H9 (cell line): ENCODE data around the gene ASCC1. TPM values are rescaled to one million over a fixed set of nuclear protein-coding genes. Genes with fewer than 3 reads are reported as not detected.

ENCODE experiments used
- DNase-seq: peaks from one replicate; pipeline ENCODE4 v3.0.0-alpha.2; 2017
- H2AFZ ChIP-seq: one replicate; pipeline ENCODE4 v1.6.1; 2013; ENCODE audit warnings: mild to moderate bottlenecking, low read length, control low read depth, moderate library complexity
- H2AK5ac ChIP-seq: 2 replicates; pipeline ENCODE4 v1.6.1; 2013; ENCODE audit warnings: low read length, control low read depth, mixed read lengths; ENCODE audit not compliant: insufficient read length
- H2BK120ac ChIP-seq: one replicate; pipeline ENCODE4 v1.6.1; 2013; ENCODE audit warnings: low read depth, mild to moderate bottlenecking, low read length, control low read depth, inconsistent platforms; ENCODE audit not compliant: poor library complexity, severe bottlenecking
- H2BK12ac ChIP-seq: 2 replicates; pipeline ENCODE4 v1.6.1; 2013; ENCODE audit warnings: low read length, control low read depth, mixed read lengths, low read depth; ENCODE audit not compliant: insufficient read length
- H2BK15ac ChIP-seq: 2 replicates; pipeline ENCODE4 v1.6.1; 2013; ENCODE audit warnings: low read depth, low read length, control low read depth
- H2BK20ac ChIP-seq: one replicate; pipeline ENCODE4 v1.6.1; 2013; ENCODE audit warnings: low read depth, mild to moderate bottlenecking, low read length, control low read depth, inconsistent platforms; ENCODE audit not compliant: poor library complexity, severe bottlenecking
- H2BK5ac ChIP-seq: 2 replicates; pipeline ENCODE4 v1.6.1; 2013; ENCODE audit warnings: low read length, control low read depth, mixed read lengths; ENCODE audit not compliant: insufficient read length
- H3K14ac ChIP-seq: 2 replicates; pipeline ENCODE4 v1.6.1; 2013; ENCODE audit warnings: low read length, control low read depth; ENCODE audit not compliant: insufficient read depth
- H3K18ac ChIP-seq: 2 replicates; pipeline ENCODE4 v1.6.1; 2013; ENCODE audit warnings: low read depth, mild to moderate bottlenecking, mixed read lengths, low read length, control low read depth; ENCODE audit not compliant: insufficient read length
- H3K23ac ChIP-seq: 2 replicates; pipeline ENCODE4 v1.6.1; 2013; ENCODE audit warnings: low read length, control low read depth, mixed read lengths, low read depth; ENCODE audit not compliant: insufficient read length
- H3K23me2 ChIP-seq: 2 replicates; pipeline ENCODE4 v1.6.1; 2013; ENCODE audit warnings: low read depth, mild to moderate bottlenecking, mixed read lengths, low read length, control low read depth; ENCODE audit not compliant: insufficient read length, poor library complexity, severe bottlenecking
- H3K27ac ChIP-seq: 2 replicates; pipeline ENCODE4 v1.5.1; 2013; ENCODE audit warnings: low read length, control low read depth, mixed read lengths, low read depth; ENCODE audit not compliant: insufficient read length
- H3K27me3 ChIP-seq: 2 replicates; pipeline ENCODE4 v1.6.1; 2013; ENCODE audit warnings: low read length, control low read depth, inconsistent platforms; ENCODE audit not compliant: insufficient read depth
- H3K4ac ChIP-seq: 2 replicates; pipeline ENCODE4 v1.6.1; 2013; ENCODE audit warnings: low read depth, mild to moderate bottlenecking, control low read depth, inconsistent platforms, low read length, moderate library complexity
- H3K4me1 ChIP-seq: 2 replicates; pipeline ENCODE4 v1.6.1; 2013; ENCODE audit warnings: low read length, control low read depth, inconsistent platforms; ENCODE audit not compliant: insufficient read depth
- H3K4me2 ChIP-seq: 2 replicates; pipeline ENCODE4 v1.6.1; 2013; ENCODE audit warnings: low read length, control low read depth, mixed read lengths; ENCODE audit not compliant: insufficient read length, insufficient read depth
- H3K56ac ChIP-seq: 2 replicates; pipeline ENCODE4 v1.6.1; 2013; ENCODE audit warnings: low read depth, mild to moderate bottlenecking, mixed read lengths, low read length, control low read depth; ENCODE audit not compliant: insufficient read length
- H3K79me1 ChIP-seq: 2 replicates; pipeline ENCODE4 v1.6.1; 2013; ENCODE audit warnings: low read depth, mild to moderate bottlenecking, moderate library complexity, low read length, control low read depth, inconsistent platforms; ENCODE audit not compliant: insufficient read depth, poor library complexity, severe bottlenecking
- H3K79me2 ChIP-seq: 2 replicates; pipeline ENCODE4 v1.6.1; 2013; ENCODE audit warnings: low read length, control low read depth, inconsistent platforms; ENCODE audit not compliant: insufficient read depth
- H3K9ac ChIP-seq: 2 replicates; pipeline ENCODE4 v1.6.1; 2013; ENCODE audit warnings: low read length, control low read depth, mixed read lengths; ENCODE audit not compliant: insufficient read length; ENCODE audit errors: extremely low read depth
- H3K9me3 ChIP-seq: one replicate; pipeline ENCODE4 v1.6.1; 2013; ENCODE audit warnings: low read depth, low read length, inconsistent platforms; ENCODE audit not compliant: control insufficient read depth
- H3T11ph ChIP-seq: one replicate; pipeline ENCODE4 v1.6.1; 2013; ENCODE audit warnings: mild to moderate bottlenecking, low read length, control low read depth, inconsistent platforms
- H4K20me1 ChIP-seq: one replicate; pipeline ENCODE4 v1.6.1; 2013; ENCODE audit not compliant: control insufficient read depth, insufficient read length, insufficient read depth
- H4K5ac ChIP-seq: 2 replicates; pipeline ENCODE4 v1.6.1; 2013; ENCODE audit warnings: low read depth, mild to moderate bottlenecking, mixed read lengths, low read length, control low read depth; ENCODE audit not compliant: insufficient read length
- H4K8ac ChIP-seq: replicated peaks from 2 replicates; pipeline ENCODE4 v1.6.1; 2013; ENCODE audit warnings: low read length, control low read depth, mixed read lengths, low read depth; ENCODE audit not compliant: insufficient read length
- H4K91ac ChIP-seq: 2 replicates; pipeline ENCODE4 v1.6.1; 2013; ENCODE audit warnings: low read depth, mild to moderate bottlenecking, moderate library complexity, mixed read lengths, low read length, control low read depth; ENCODE audit not compliant: insufficient read length
- H3K27ac Mint-ChIP-seq, 3 experiments: 2 replicates in 2 of 3; 3 replicates in 1 of 3; pipeline ENCODE4 v1.8.0; 2020 to 2021; ENCODE audit warnings: mixed read lengths in 3 of 3, mild to moderate bottlenecking in 1 of 3, moderate library complexity in 1 of 3
- H3K27me3 Mint-ChIP-seq: 2 replicates; pipeline ENCODE4 v1.8.0; 2021; ENCODE audit warnings: low read depth, mild to moderate bottlenecking, moderate library complexity, mixed read lengths
- H3K36me3 Mint-ChIP-seq, 3 experiments: 2 replicates in 2 of 3; 3 replicates in 1 of 3; pipeline ENCODE4 v1.8.0; 2020 to 2021; ENCODE audit warnings: low read depth in 3 of 3, mixed read lengths in 3 of 3; ENCODE audit not compliant: insufficient read depth in 1 of 3
- H3K4me1 Mint-ChIP-seq, 2 experiments: 2 replicates each; pipeline ENCODE4 v1.8.0; 2020; ENCODE audit warnings: mixed read lengths in 2 of 2
- H3K4me3 Mint-ChIP-seq, 2 experiments: 2 replicates in 1 of 2; 3 replicates in 1 of 2; pipeline ENCODE4 v1.8.0; 2020 to 2021; ENCODE audit warnings: mild to moderate bottlenecking in 2 of 2, mixed read lengths in 2 of 2, moderate library complexity in 1 of 2
- H3K9me3 Mint-ChIP-seq, 2 experiments: 2 replicates in 1 of 2; 3 replicates in 1 of 2; pipeline ENCODE4 v1.8.0; 2020; ENCODE audit warnings: mild to moderate bottlenecking in 2 of 2, mixed read lengths in 2 of 2, moderate library complexity in 1 of 2
- WGBS: extraction: QIAGEN DNeasy Blood & Tissue Kit; methylation state at CpG from one replicate; pipeline ENCODE4 v1.1.7; 2013; ENCODE audit warnings: missing lambda C conversion rate, low lambda C conversion rate, mixed read lengths; ENCODE audit not compliant: insufficient read length; ENCODE audit errors: extremely low coverage; 5-methylcytosine and 5-hydroxymethylcytosine counted together
- total RNA-seq: library from RNA; stranded (reverse); gene quantifications from 2 replicates; pipeline ENCODE4 v1.2.1, GENCODE V29; 2021
- TF ChIP-seq, protein P1 (sequence below): fragments of 200-600 bp; sonication (generic); conservative IDR thresholded peaks from 3 replicates; pipeline ENCODE4 v1.8.0; 2021; ENCODE audit warnings: antibody characterized with exemption, mild to moderate bottlenecking

The ASCC1 gene
- total RNA-seq, 1 experiment from 2014 or later = 41.2 TPM

DNA sequence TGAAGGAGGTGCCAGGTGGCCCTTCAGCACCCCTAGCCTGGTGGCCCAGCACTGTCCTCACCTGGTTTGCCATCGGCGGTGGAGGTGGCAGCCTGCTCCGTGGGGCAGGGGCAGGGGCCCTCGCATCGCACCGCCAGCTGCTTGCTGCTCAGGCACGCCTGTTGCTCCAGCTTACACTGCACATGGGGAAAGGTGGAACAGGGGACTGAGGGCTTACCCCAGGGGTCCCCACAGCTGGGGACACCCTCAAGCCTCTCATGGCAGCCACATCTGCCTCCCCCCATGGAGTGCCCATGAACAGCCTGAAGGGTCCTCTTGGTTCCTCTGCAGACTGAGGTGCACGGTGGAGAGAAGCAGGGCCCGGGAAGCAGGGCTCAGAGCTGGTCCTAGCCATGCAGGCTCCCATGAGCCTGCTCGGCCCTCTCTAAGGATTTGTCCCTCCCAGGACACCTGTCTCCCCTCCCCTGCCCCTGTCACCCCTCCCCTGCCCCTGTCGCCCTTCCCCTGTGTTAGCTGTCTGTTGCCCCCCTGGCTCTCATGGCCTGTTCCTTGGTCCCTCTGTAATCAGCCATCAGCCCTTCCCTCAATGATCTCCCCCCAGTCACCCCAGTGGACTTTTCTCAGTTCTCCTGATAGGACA, 147.8 kb downstream of the ASCC1 start:
- no peak overlapping the region; a peak in 2 of 7 replicates for H3K27ac Mint-ChIP-seq
- H4K5ac ChIP-seq = no peak overlapping the region
- H3K79me2 ChIP-seq = no peaks in the 10 kb centered on the region
- H3K56ac ChIP-seq = no peak overlapping the region
- no peak overlapping the region for H2BK15ac ChIP-seq
- H3T11ph ChIP-seq = no peak overlapping the region
- peaks cover 6 to 11% of the 10 kb centered on the region in 2 experiments; a peak in 2 of 4 replicates for H3K4me1 Mint-ChIP-seq
- no peak overlapping the region for H2BK5ac ChIP-seq
- H3K27me3 Mint-ChIP-seq = no peaks in the 10 kb centered on the region; the same call in 1 of the 2 replicates
- WGBS = no CpG with 5 or more reads among the region's 11 CpGs
- H4K91ac ChIP-seq = no peak overlapping the region
- H3K27me3 ChIP-seq = no peaks in the 10 kb centered on the region
- no peak overlapping the region for H2BK20ac ChIP-seq
- H3K9me3 Mint-ChIP-seq = no peaks in the 10 kb centered on the region
- H3K9me3 ChIP-seq = no peaks in the 10 kb centered on the region
- no peak overlapping the region for H3K14ac ChIP-seq
- no peak overlapping the region for H2BK120ac ChIP-seq
- no peak overlapping the region for H2BK12ac ChIP-seq
- H3K18ac ChIP-seq = no peak overlapping the region
- H3K4ac ChIP-seq = no peak overlapping the region
- no peaks in the 10 kb centered on the region for H3K4me1 ChIP-seq
- H3K23ac ChIP-seq = no peak overlapping the region
- H3K4me2 ChIP-seq = no peak overlapping the region
- no peaks in the 10 kb centered on the region for H3K36me3 Mint-ChIP-seq
- H3K79me1 ChIP-seq = no peaks in the 10 kb centered on the region
- no peak overlapping the region for H4K8ac ChIP-seq
- H2AFZ ChIP-seq = no peak overlapping the region
- H2AK5ac ChIP-seq = no peak overlapping the region
- H3K9ac ChIP-seq = no peak overlapping the region
- TF ChIP-seq, protein P1, sequence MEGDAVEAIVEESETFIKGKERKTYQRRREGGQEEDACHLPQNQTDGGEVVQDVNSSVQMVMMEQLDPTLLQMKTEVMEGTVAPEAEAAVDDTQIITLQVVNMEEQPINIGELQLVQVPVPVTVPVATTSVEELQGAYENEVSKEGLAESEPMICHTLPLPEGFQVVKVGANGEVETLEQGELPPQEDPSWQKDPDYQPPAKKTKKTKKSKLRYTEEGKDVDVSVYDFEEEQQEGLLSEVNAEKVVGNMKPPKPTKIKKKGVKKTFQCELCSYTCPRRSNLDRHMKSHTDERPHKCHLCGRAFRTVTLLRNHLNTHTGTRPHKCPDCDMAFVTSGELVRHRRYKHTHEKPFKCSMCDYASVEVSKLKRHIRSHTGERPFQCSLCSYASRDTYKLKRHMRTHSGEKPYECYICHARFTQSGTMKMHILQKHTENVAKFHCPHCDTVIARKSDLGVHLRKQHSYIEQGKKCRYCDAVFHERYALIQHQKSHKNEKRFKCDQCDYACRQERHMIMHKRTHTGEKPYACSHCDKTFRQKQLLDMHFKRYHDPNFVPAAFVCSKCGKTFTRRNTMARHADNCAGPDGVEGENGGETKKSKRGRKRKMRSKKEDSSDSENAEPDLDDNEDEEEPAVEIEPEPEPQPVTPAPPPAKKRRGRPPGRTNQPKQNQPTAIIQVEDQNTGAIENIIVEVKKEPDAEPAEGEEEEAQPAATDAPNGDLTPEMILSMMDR = no peak
- no peaks in the 10 kb centered on the region for H3K23me2 ChIP-seq
- H3K4me3 Mint-ChIP-seq = no peak overlapping the region
- H4K20me1 ChIP-seq = no peaks in the 10 kb centered on the region
- no peak overlapping the region for H3K27ac ChIP-seq
- no peak for DNase-seq
